SU-DHL-6 (cell line): ENCODE data around the gene NIT2.

ENCODE experiments used
- H2AFZ ChIP-seq: fragments of 200-600 bp; sonication (generic); 2 replicates; pipeline ENCODE4 v1.6.1; 2014; ENCODE audit warnings: low read depth, mild to moderate bottlenecking, moderate library complexity, mixed read lengths, antibody characterized with exemption, low read length; ENCODE audit not compliant: severe bottlenecking
- H3F3A ChIP-seq: fragments of 200-600 bp; shearing (Covaris generic); 2 replicates; pipeline ENCODE4 v1.6.0; 2016; ENCODE audit warnings: antibody characterized with exemption, mild to moderate bottlenecking; ENCODE audit not compliant: insufficient read depth
- H3K27ac ChIP-seq: fragments of 200-600 bp; sonication (generic); 2 replicates; pipeline ENCODE4 v1.5.1; 2016; ENCODE audit warnings: low read depth, mild to moderate bottlenecking, low read length, moderate library complexity, mixed read lengths
- H3K27me3 ChIP-seq: fragments of 200-600 bp; sonication (generic), shearing (Covaris generic); 2 replicates; pipeline ENCODE4 v1.6.0; 2014; ENCODE audit warnings: mild to moderate bottlenecking, low read length
- H3K36me3 ChIP-seq: fragments of 200-600 bp; sonication (generic); 2 replicates; pipeline ENCODE4 v1.6.1; 2014; ENCODE audit warnings: mild to moderate bottlenecking, low read length, mixed read lengths
- H3K4me2 ChIP-seq: fragments of 300-600, 200-600 bp; shearing (Covaris generic), sonication (generic); 2 replicates; pipeline ENCODE4 v1.6.0; 2014; ENCODE audit warnings: low read length, low read depth, mild to moderate bottlenecking; ENCODE audit not compliant: poor library complexity, severe bottlenecking
- H3K4me3 ChIP-seq: fragments of 200-600 bp; sonication (generic); 2 replicates; pipeline ENCODE4 v1.5.1; 2014; ENCODE audit warnings: antibody characterized with exemption, low read length, mild to moderate bottlenecking, mixed read lengths; ENCODE audit not compliant: insufficient read depth, poor library complexity, severe bottlenecking
- H3K79me2 ChIP-seq: fragments of 200-600 bp; sonication (generic); 2 replicates; pipeline ENCODE4 v1.6.1; 2014; ENCODE audit warnings: mild to moderate bottlenecking, low read length, moderate library complexity; ENCODE audit not compliant: insufficient read depth
- H3K9ac ChIP-seq: fragments of 200-600 bp; sonication (generic); 2 replicates; pipeline ENCODE4 v1.7.0; 2014; ENCODE audit warnings: mild to moderate bottlenecking, low read length
- H3K9me2 ChIP-seq: fragments of 200-600 bp; sonication (generic); replicated peaks from 2 replicates; pipeline ENCODE4 v1.6.1; 2014; ENCODE audit warnings: low read length; ENCODE audit not compliant: insufficient read depth
- H3K9me3 ChIP-seq: fragments of 200-600 bp; sonication (generic); 2 replicates; pipeline ENCODE4 v1.6.1; 2014; ENCODE audit warnings: low read length, mixed read lengths; ENCODE audit not compliant: insufficient read depth
- H4K20me1 ChIP-seq: fragments of 200-600 bp; sonication (generic); 2 replicates; pipeline ENCODE4 v1.6.1; 2014; ENCODE audit warnings: low read depth, mild to moderate bottlenecking, antibody characterized with exemption, low read length, moderate library complexity, mixed read lengths
- EZH2phosphoT487 ChIP-seq: fragments of 200-600 bp; sonication (generic), shearing (Covaris generic); conservative IDR thresholded peaks from 2 replicates; pipeline ENCODE4 v1.6.1; 2018; ENCODE audit warnings: mild to moderate bottlenecking, antibody characterized with exemption, low read length, moderate library complexity, mixed read lengths
- TF ChIP-seq, protein P1 (sequence below): fragments of 200-600 bp; sonication (generic); IDR thresholded peaks from one replicate; pipeline ENCODE4 v1.5.1; 2017; ENCODE audit warnings: antibody characterized with exemption, mild to moderate bottlenecking, low read length, moderate library complexity; ENCODE audit not compliant: insufficient read depth, poor library complexity, severe bottlenecking

NIT2 gene

DNA sequence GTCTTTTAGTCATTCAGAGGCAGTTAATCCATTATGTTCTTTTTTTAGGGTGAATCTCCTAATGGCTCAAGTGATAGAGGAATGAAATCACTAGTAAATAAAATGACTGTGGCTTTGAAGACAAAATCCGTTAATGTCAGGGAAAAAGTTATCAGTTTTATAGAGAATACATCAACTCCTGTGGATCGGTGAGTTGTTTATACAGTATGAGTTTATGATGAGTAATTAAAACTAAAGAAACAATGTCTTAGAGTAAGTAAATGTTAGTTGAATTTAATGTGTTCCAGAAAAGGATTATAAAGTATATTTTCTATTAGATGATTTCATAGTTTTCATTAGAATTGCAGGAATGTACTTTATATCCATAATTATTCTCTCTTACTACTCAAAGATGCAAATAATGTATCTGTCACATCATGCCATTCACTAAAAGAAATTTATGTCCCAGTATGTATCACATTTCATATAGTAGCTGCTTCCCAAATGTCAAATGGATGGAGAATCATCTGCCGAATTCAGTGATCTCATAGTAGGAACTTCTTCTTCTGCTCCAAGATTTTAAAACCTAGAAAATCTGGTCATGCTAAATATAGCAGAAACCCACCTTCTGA is 24.1 kb upstream of the NIT2 start:
- no peaks in the 10 kb centered on the region for H4K20me1 ChIP-seq
- peaks cover 5% of the 10 kb centered on the region; the same call in 1 of the 2 replicates for H3F3A ChIP-seq
- no peak for TF ChIP-seq EZH2phosphoT487
- TF ChIP-seq, protein P1, sequence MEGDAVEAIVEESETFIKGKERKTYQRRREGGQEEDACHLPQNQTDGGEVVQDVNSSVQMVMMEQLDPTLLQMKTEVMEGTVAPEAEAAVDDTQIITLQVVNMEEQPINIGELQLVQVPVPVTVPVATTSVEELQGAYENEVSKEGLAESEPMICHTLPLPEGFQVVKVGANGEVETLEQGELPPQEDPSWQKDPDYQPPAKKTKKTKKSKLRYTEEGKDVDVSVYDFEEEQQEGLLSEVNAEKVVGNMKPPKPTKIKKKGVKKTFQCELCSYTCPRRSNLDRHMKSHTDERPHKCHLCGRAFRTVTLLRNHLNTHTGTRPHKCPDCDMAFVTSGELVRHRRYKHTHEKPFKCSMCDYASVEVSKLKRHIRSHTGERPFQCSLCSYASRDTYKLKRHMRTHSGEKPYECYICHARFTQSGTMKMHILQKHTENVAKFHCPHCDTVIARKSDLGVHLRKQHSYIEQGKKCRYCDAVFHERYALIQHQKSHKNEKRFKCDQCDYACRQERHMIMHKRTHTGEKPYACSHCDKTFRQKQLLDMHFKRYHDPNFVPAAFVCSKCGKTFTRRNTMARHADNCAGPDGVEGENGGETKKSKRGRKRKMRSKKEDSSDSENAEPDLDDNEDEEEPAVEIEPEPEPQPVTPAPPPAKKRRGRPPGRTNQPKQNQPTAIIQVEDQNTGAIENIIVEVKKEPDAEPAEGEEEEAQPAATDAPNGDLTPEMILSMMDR = no peak
- no peak overlapping the region for H3K4me3 ChIP-seq
- no peak overlapping the region for H2AFZ ChIP-seq
- no peak overlapping the region for H3K9ac ChIP-seq
- no peaks in the 10 kb centered on the region for H3K79me2 ChIP-seq
- no peaks in the 10 kb centered on the region for H3K9me2 ChIP-seq
- H3K36me3 ChIP-seq = 0 out of 2 replicates have a peak, but pooled peaks cover 4% of the 10 kb centered on the region
- H3K27ac ChIP-seq = no peak overlapping the region
- H3K9me3 ChIP-seq = no peaks in the 10 kb centered on the region
- H3K4me2 ChIP-seq = no peak overlapping the region
- H3K27me3 ChIP-seq = no peaks in the 10 kb centered on the region

DNA sequence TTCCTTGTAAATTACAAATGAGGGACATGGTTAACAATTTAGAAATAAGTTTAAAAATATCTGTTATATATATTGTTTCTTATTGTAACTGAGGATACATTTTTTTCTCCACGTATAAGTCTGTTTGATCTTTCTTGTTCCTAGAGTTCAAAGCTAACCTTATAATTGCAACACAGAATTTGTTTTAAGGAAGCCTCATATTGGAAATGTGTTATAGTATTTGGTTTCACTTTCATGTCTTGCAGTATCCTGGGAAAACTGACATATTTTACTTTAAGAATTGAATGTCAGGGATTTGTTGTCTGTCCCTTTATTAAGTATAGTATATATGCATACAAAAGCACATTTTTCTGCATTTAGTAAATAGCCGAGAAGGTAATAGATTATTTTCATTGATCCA is 23.5 kb upstream of the NIT2 start:
- 0 out of 2 replicates have a peak, but pooled peaks cover 4% of the 10 kb centered on the region for H3K36me3 ChIP-seq
- no peaks in the 10 kb centered on the region for H3K79me2 ChIP-seq
- H4K20me1 ChIP-seq = no peaks in the 10 kb centered on the region
- H3K27me3 ChIP-seq = no peaks in the 10 kb centered on the region
- peaks cover 5% of the 10 kb centered on the region; the same call in 1 of the 2 replicates for H3F3A ChIP-seq
- H3K4me3 ChIP-seq = no peak overlapping the region
- no peak overlapping the region for H2AFZ ChIP-seq
- H3K9me3 ChIP-seq = no peaks in the 10 kb centered on the region
- no peak overlapping the region for H3K27ac ChIP-seq
- H3K4me2 ChIP-seq = no peak overlapping the region
- no peak for TF ChIP-seq EZH2phosphoT487
- TF ChIP-seq, protein P1 = no peak
- no peak overlapping the region for H3K9ac ChIP-seq
- H3K9me2 ChIP-seq = no peaks in the 10 kb centered on the region

DNA sequence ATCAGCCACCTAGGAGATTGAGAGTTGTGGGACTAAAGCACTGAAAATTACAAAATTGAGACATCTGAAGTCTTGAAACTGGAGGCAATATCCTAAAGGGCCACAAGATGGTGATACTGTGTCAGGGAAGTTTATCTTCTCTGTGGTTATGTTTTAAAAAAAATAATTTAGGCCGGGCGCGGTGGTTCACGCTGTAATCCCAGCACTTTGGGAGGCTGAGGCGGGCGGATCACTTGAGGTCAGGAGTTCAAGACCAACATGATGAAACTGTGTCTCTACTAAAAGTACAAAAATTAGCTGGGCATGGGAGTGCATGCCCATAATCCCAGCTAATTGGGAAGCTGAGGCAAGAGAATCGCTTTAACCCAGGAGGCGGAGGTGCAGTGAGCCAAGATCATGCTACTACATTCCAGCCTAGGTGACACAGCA is 17.9 kb upstream of the NIT2 start:
- TF ChIP-seq EZH2phosphoT487 = no peak
- TF ChIP-seq, protein P1 = peak; percentile 40
- H3K27me3 ChIP-seq = no peaks in the 10 kb centered on the region
- no peaks in the 10 kb centered on the region for H3K9me3 ChIP-seq
- H3F3A ChIP-seq = peaks cover 13% of the 10 kb centered on the region; the same call in 1 of the 2 replicates
- H4K20me1 ChIP-seq = no peaks in the 10 kb centered on the region
- H3K4me3 ChIP-seq = no peak overlapping the region
- no peak overlapping the region for H3K9ac ChIP-seq
- H3K27ac ChIP-seq = no peak overlapping the region
- H3K36me3 ChIP-seq = 0 out of 2 replicates have a peak, but pooled peaks cover 4% of the 10 kb centered on the region
- no peaks in the 10 kb centered on the region for H3K79me2 ChIP-seq
- H3K9me2 ChIP-seq = no peaks in the 10 kb centered on the region
- no peak overlapping the region for H2AFZ ChIP-seq
- no peak overlapping the region for H3K4me2 ChIP-seq
